Stomach smooth muscle (tissue), 2 donors: ENCODE data around the gene PPEF1.

Experiments
- H3K27ac ChIP-seq: one replicate; pipeline ENCODE4 v1.7.0; 2013; ENCODE audit warnings: mild to moderate bottlenecking, low read length, inconsistent platforms
- H3K27me3 ChIP-seq, 2 donors: one replicate each; pipeline ENCODE4 v1.7.0; 2013; ENCODE audit warnings: low read length in 2 of 2; ENCODE audit not compliant: insufficient read depth in 2 of 2, control insufficient read depth in 1 of 2
- H3K36me3 ChIP-seq, 2 donors: one replicate each; pipeline ENCODE4 v1.7.0; 2013; ENCODE audit warnings: low read length in 2 of 2; ENCODE audit not compliant: control insufficient read depth in 2 of 2, insufficient read depth in 2 of 2
- H3K4me1 ChIP-seq: one replicate; pipeline ENCODE4 v1.7.0; 2013; ENCODE audit warnings: low read length; ENCODE audit not compliant: control insufficient read depth, insufficient read depth
- H3K4me3 ChIP-seq, 2 donors: one replicate each; pipeline ENCODE4 v1.7.0; 2013; ENCODE audit warnings: low read length in 2 of 2
- H3K9ac ChIP-seq, 2 donors: one replicate each; pipeline ENCODE4 v1.7.0; 2013; ENCODE audit warnings: low read length in 2 of 2, mild to moderate bottlenecking in 1 of 2
- H3K9me3 ChIP-seq, 2 donors: one replicate each; pipeline ENCODE4 v1.7.0; 2013; ENCODE audit warnings: low read length in 2 of 2; ENCODE audit not compliant: control insufficient read depth in 2 of 2
- donor health status: healthy.
- donor health status: Pancreatic carcinoma.

PPEF1 gene

GRCh38 chrX:18707426-18708049 is at the start of gene PPEF1:
Gene PPEF1 (plus strand): TSS chrX:18707645. CDS start chrX:18707781, 136 bp downstream.
- Histone ChIP-seq H3K9me3 (no peaks in the 10 kb centered on the region), H3K36me3 (no peaks in the 10 kb centered on the region), H3K27ac (no peak within 1 kb of the TSS), H3K4me1 (peaks cover 4% of the 10 kb centered on the region), H3K9ac (no peak within 1 kb of the TSS), H3K27me3 (peaks cover 0 to 2% of the 10 kb centered on the region in 2 donors), H3K4me3 (no peak within 1 kb of the TSS)

DNA sequence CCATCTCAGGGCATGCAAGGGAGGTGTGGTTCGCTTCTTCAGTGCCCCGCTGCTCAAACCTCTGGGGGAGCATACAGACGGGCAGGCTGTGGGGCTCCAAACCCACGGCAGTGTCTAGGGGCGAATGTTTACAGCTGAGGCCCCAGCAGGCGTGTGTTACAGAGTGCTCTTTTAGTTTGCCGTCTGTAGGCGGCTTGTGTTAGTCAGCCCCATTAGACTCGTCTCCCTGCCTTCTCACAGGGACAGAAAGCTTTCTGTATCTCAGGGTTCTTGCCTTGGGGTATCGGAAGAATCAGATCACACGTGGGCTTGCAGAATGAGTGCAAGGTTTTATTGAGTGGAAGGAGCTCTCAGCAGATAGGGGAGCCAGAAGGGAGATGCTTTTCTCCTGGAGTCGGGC is 46.2 kb upstream of the PPEF1 start:
- H3K36me3 ChIP-seq, result no peaks in the 10 kb centered on the region
- no peaks in the 10 kb centered on the region for H3K27me3 ChIP-seq
- no peak overlapping the region for H3K4me3 ChIP-seq
- H3K9ac ChIP-seq, result no peak overlapping the region
- no peaks in the 10 kb centered on the region for H3K4me1 ChIP-seq
- H3K27ac ChIP-seq, result no peak overlapping the region
- no peaks in the 10 kb centered on the region for H3K9me3 ChIP-seq

DNA sequence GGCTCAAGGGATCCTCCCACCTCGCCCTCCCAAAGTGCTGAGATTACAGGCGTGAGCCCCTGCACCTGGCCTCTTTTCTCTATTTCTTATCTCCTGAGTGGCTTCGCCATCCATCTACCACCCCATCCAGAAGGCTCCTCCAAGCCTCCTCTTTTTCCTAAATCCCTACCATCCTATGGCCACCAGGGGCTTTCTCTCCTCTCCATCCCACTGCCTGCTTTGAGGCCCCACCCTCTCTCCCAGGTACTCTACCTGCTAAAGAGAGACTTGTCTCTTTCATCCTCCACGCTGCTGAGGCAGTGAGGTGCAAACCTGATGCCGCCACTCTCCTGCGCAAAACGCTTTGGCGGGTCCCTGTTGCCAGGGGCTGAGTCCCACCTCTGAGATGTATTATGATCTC is 42.5 kb upstream of the PPEF1 start:
- Histone ChIP-seq H3K4me1 (no peaks in the 10 kb centered on the region), H3K27ac (no peak overlapping the region), H3K4me3 (no peak overlapping the region), H3K9me3 (no peaks in the 10 kb centered on the region), H3K9ac (no peak overlapping the region), H3K36me3 (no peaks in the 10 kb centered on the region), H3K27me3 (no peaks in the 10 kb centered on the region)

DNA sequence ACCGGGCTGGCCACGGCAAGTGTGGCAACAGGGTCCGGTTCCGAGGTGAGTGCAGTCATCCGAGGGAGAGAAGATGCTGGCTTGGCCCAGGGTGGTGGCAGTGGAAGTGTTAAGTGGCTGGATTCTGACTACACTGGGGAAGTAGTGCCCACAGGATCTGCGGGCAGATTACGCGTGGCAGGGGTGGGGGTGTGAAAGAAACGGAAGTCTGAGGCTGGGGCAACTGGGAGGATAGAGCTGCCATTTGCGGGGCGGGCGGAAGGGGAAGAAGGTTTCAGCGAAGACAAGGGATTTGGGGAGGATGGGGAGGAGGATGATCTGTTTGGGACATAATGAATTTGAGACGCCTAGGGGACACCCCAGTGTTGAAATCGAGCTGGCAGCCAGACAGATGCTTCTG is 40.8 kb upstream of the PPEF1 start:
- Histone ChIP-seq H3K36me3 (no peaks in the 10 kb centered on the region), H3K4me1 (no peaks in the 10 kb centered on the region), H3K27me3 (no peaks in the 10 kb centered on the region), H3K27ac (no peak overlapping the region), H3K9ac (no peak overlapping the region), H3K9me3 (no peaks in the 10 kb centered on the region), H3K4me3 (no peak overlapping the region)

DNA sequence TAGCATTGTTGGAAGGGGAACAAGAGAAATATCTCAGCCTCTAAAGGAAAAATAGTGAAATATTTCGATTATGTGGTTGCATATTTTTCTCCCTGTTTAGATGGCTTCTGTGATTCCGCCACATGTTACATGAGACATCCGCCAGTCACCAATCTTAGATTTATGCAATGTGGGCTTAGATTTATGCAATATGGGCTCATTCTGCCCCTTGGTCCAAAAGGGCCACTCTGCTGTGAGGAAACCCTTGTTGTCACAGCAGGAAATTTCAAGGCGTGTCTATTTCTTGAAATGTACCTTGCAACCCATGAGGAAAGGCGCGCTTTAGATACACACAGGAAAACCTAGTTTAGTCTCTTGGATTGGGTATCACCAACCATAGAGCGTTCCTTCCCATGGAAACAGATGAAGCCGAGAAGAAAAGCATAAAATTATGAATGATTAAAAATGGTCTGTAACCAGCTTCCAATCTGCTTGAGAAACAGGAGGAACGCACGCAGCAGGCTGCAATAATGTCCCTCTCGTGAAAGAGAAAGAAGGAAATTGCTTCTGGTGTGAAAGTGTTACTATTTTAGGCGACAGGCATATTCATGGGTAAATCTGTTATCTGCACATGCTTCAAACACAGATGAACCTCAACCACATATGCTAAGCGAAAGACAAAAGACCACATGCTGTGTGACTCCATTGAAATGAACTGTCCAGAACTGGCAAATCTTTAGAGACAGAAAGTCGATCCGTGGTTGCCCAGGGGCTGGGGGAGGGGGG is 39.2 kb upstream of the PPEF1 start:
- no peak overlapping the region for H3K9ac ChIP-seq
- H3K27me3 ChIP-seq, result no peaks in the 10 kb centered on the region
- no peak overlapping the region for H3K27ac ChIP-seq
- H3K4me3 ChIP-seq, result no peak overlapping the region
- H3K36me3 ChIP-seq, result no peaks in the 10 kb centered on the region
- no peaks in the 10 kb centered on the region for H3K9me3 ChIP-seq
- no peaks in the 10 kb centered on the region for H3K4me1 ChIP-seq

DNA sequence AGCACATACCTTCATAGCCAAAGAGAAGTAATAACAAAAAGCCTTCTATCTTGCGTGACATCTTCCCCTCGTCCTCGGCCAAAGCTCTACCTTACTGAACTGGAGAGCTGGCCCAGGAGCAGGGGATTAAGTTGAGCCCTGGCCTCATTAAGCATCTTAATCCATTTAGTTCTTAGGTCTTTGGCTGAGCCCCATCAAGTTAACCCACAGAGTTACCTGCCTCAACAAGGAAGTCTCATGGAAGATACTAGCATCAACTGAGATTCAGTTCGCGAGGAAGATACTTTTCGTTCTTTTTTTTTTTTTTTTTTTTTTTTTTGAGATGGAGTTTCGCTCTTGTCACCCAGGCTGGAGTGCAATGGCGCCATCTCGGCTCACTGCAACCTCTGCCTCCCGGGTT is 35.4 kb upstream of the PPEF1 start, which contains the start of gene RS1:
TSS of gene RS1 (minus strand) at position 101 of the 400 bp plus-strand sequence. CDS start at position 61, 40 bp downstream.
- H3K9ac ChIP-seq, result no peak within 1 kb of the TSS
- no peak within 1 kb of the TSS for H3K4me3 ChIP-seq
- no peak within 1 kb of the TSS for H3K27ac ChIP-seq
- H3K36me3 ChIP-seq, result no peaks in the 10 kb centered on the region
- peaks cover 4% of the 10 kb centered on the region for H3K4me1 ChIP-seq
- H3K9me3 ChIP-seq, result no peaks in the 10 kb centered on the region
- H3K27me3 ChIP-seq, result no peaks in the 10 kb centered on the region

GRCh38 chrX:18674417-18674787 is 33.0 kb upstream of the PPEF1 start:
- peak overlapping the region; percentile 30 to 70 for H3K9ac ChIP-seq

GRCh38 chrX:18674788-18675735 is 32.4 kb upstream of the PPEF1 start:
- Histone ChIP-seq H3K4me1 (peaks cover 4% of the 10 kb centered on the region), H3K27ac (peak overlapping the region; percentile 49), H3K27me3 (no peaks in the 10 kb centered on the region), H3K4me3 (peak overlapping the region; percentile 57 to 73), H3K36me3 (no peaks in the 10 kb centered on the region), H3K9ac (peak overlapping the region; percentile 58 to 70), H3K9me3 (no peaks in the 10 kb centered on the region)

More at GRCh38 chrX:18674417-18674787, 33.0 kb upstream of the PPEF1 start:
- H3K27ac ChIP-seq, result peak overlapping the region; percentile 1
- H3K9me3 ChIP-seq, result no peaks in the 10 kb centered on the region
- peaks cover 4% of the 10 kb centered on the region for H3K4me1 ChIP-seq
- no peaks in the 10 kb centered on the region for H3K36me3 ChIP-seq
- peak overlapping the region; percentile 57 to 73 for H3K4me3 ChIP-seq
- no peaks in the 10 kb centered on the region for H3K27me3 ChIP-seq

GRCh38 chrX:18676050-18676449 is 31.4 kb upstream of the PPEF1 start:
- no peak overlapping the region for H3K4me3 ChIP-seq
- no peaks in the 10 kb centered on the region for H3K9me3 ChIP-seq
- H3K36me3 ChIP-seq, result no peaks in the 10 kb centered on the region
- no peaks in the 10 kb centered on the region for H3K27me3 ChIP-seq
- no peak overlapping the region for H3K9ac ChIP-seq
- H3K4me1 ChIP-seq, result peaks cover 4% of the 10 kb centered on the region
- no peak overlapping the region for H3K27ac ChIP-seq

DNA sequence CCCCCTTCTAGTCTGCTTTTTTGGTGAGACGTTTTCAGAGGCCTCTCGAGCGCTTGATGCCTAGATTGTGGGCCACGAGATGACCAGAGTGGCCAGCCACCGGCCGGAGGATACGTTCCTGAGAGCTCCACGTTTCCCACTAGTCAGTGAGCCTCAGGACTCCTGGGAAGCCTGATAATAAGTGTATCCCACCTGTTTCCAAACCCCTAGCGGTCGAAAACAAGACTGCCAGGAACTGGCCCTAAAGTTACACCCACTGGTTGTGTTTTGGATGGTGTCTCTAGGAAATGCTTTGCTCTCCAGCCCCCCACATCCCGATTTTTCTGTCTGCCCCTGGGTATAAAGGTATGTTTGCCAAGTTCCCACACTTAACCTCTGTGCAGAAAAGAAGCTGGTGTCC is 31.0 kb upstream of the PPEF1 start:
- H3K27ac ChIP-seq, result no peak overlapping the region
- no peak overlapping the region for H3K4me3 ChIP-seq
- no peak overlapping the region for H3K9ac ChIP-seq
- H3K9me3 ChIP-seq, result no peaks in the 10 kb centered on the region
- no peaks in the 10 kb centered on the region for H3K36me3 ChIP-seq
- peaks cover 4% of the 10 kb centered on the region for H3K4me1 ChIP-seq
- H3K27me3 ChIP-seq, result no peaks in the 10 kb centered on the region
